Measurements from ENCODE around the gene KRT20. TPM values are rescaled to one million over a fixed set of nuclear protein-coding genes. Genes with fewer than 3 reads are reported as not detected.

KRT20 gene
- total RNA-seq (2022), result 0.66 and 1.7 TPM in 2 replicates
- Bru-seq, nascent RNA, result percentile 29 among the genes with signal in this experiment
- percentile 31 among the genes with signal in this experiment for BruChase-seq, experiment 1, labeled RNA remaining after a 6-hour chase
- BruChase-seq, experiment 2, labeled RNA remaining after a 2-hour chase, result percentile 18 among the genes with signal in this experiment
- long read RNA-seq, transcript KRT20-201 (8 exons, 1,737 nt), result major isoform, 7 of 7 reads
- long read RNA-seq, partial matches to known transcripts, result 0 of 7 reads
- long read RNA-seq, other reads (novel, unspliced or antisense), result 0 of 7 reads

DNA sequence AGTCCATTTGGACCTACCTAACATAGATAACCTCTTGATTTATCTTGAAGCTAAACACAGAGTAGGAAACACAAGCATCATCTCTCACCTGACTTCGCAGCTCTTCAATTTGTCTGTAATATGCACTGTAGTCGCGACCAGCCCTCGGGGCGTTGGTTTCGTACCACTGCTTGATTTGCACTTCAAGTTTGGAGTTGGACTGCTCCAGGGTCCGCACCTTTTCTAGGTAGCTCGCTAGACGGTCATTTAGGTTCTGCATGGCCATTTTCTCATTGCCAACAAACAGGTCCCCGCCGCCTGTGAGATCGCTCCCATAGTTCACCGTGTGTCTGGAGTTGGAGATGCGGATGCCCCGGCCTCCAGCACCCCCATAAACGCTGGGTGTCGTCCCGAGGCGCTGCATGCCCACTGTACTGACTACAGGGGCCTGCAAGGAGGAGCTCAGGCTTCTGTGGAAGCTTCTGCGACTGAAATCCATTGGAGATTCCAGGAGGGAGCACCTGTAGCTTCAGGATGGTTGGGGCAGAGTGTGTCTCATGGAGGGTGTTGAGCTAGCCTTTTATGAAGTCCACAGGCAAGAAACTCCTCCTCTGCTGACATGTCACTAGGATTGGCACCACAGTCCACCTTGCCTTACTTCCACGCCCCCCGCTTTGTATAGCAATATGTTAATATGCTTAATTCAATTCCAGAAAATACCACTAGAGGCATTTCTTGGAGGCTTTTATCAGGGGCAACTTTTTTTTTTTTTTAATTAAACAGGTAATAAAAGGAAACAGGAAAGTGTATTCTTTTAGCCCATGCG lies at the start of gene KRT20:
TSS of gene KRT20 (minus strand) at position 535 of the 805 bp plus-strand sequence. CDS start at position 478, 57 bp downstream.
- Mint-ChIP-seq H3K4me1 (ENCODE audit: low read depth, unreplicated experiment) (peaks cover 24% of the 10 kb centered on the region), H3K36me3 (ENCODE audit: insufficient read depth, unreplicated experiment) (no peaks in the 10 kb centered on the region), H3K27ac (ENCODE audit: unreplicated experiment) (no peak within 1 kb of the TSS), H3K27me3 (ENCODE audit: unreplicated experiment) (no peaks in the 10 kb centered on the region), H3K9me3 (ENCODE audit: low read depth, unreplicated experiment) (no peaks in the 10 kb centered on the region), H3K4me3 (ENCODE audit: low read depth, unreplicated experiment) (no peak within 1 kb of the TSS)
- intact Hi-C loops (cut with micrococcal nuclease; ENCODE audit: unreplicated experiment), result no loop called here
- BruUV-seq (replicated peaks), result no TSS peak
- DNase-seq, result no peak
- TF ChIP-seq, protein P1, sequence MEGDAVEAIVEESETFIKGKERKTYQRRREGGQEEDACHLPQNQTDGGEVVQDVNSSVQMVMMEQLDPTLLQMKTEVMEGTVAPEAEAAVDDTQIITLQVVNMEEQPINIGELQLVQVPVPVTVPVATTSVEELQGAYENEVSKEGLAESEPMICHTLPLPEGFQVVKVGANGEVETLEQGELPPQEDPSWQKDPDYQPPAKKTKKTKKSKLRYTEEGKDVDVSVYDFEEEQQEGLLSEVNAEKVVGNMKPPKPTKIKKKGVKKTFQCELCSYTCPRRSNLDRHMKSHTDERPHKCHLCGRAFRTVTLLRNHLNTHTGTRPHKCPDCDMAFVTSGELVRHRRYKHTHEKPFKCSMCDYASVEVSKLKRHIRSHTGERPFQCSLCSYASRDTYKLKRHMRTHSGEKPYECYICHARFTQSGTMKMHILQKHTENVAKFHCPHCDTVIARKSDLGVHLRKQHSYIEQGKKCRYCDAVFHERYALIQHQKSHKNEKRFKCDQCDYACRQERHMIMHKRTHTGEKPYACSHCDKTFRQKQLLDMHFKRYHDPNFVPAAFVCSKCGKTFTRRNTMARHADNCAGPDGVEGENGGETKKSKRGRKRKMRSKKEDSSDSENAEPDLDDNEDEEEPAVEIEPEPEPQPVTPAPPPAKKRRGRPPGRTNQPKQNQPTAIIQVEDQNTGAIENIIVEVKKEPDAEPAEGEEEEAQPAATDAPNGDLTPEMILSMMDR (IDR thresholded peaks at IDR 0.05; ENCODE audit: unreplicated experiment), result peak; percentile 53
- CTCF ChIA-PET, result interaction anchor here (0.5 to 1.4 kb wide), 7 partner anchors 10 to 585 kb away, joined by 3 to 5 read pairs (median 3); no protein-coding TSS in a partner anchor

DNA sequence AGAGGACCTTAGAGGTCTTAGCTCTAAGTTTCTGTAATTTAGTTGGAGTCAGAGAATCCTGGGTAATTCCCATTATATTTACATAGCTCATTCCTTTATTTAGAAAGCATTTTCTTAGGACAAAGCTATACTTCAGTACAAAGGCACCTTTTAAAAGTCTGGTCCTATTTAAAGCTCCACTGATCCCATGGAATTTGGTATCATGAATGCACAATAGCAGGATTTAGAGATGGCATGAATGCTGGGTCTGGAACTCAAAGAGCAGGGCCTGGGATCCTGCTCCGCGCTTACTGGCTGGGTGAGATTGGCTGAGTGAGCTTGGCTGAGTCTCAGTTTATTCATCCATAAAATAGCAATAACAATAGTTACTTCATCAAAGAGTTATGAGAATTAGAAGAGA lies 47.6 kb upstream of the KRT20 start:
- peaks cover 45% of the 10 kb centered on the region for H3K4me1 Mint-ChIP-seq (ENCODE audit: low read depth, unreplicated experiment)
- peak overlapping the region; percentile 71 for H3K4me3 Mint-ChIP-seq (ENCODE audit: low read depth, unreplicated experiment)
- peak overlapping the region; percentile 96 for H3K27ac Mint-ChIP-seq (ENCODE audit: unreplicated experiment)
- CTCF ChIA-PET, result interaction anchor here (0.6 to 6.1 kb wide), 20 partner anchors 10 to 808 kb away, joined by 3 to 33 read pairs (median 5); no protein-coding TSS in a partner anchor
- TF ChIP-seq, protein P1 (IDR thresholded peaks at IDR 0.05; ENCODE audit: unreplicated experiment), result no peak
- no peaks in the 10 kb centered on the region for H3K9me3 Mint-ChIP-seq (ENCODE audit: low read depth, unreplicated experiment)
- H3K36me3 Mint-ChIP-seq (ENCODE audit: insufficient read depth, unreplicated experiment), result peaks cover 100% of the 10 kb centered on the region
- no TSS peak for BruUV-seq (replicated peaks)
- no peaks in the 10 kb centered on the region for H3K27me3 Mint-ChIP-seq (ENCODE audit: unreplicated experiment)
- no peak for DNase-seq
- intact Hi-C loops (cut with micrococcal nuclease; ENCODE audit: unreplicated experiment), result loop anchor here (10.0 kb wide), 1 partner anchor 592 kb away; the partner anchor contains the start of gene KRT19

DNA sequence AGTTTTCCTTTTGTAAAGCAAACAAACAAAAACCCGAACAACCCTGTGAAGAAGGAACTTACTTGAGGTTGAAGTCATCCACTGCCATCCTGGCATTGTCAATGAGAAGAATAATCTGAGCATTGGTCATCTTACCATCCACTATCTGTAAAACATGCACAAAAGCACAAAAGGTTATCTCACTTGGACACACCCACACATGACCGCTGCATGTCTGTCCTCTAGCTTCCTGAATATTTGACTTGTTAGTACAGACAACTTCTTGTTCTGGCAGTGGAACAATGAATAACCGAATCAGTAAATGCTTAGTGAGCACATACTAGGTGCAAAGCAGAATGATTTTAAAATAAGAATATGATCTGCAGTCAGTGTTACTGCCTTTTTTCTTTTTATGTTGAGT lies 46.3 kb upstream of the KRT20 start:
- peaks cover 100% of the 10 kb centered on the region for H3K36me3 Mint-ChIP-seq (ENCODE audit: insufficient read depth, unreplicated experiment)
- TF ChIP-seq, protein P1 (IDR thresholded peaks at IDR 0.05; ENCODE audit: unreplicated experiment), result no peak
- no peaks in the 10 kb centered on the region for H3K27me3 Mint-ChIP-seq (ENCODE audit: unreplicated experiment)
- peaks cover 44% of the 10 kb centered on the region for H3K4me1 Mint-ChIP-seq (ENCODE audit: low read depth, unreplicated experiment)
- H3K4me3 Mint-ChIP-seq (ENCODE audit: low read depth, unreplicated experiment), result peak overlapping the region; percentile 71
- H3K27ac Mint-ChIP-seq (ENCODE audit: unreplicated experiment), result peak overlapping the region; percentile 96
- CTCF ChIA-PET, result interaction anchor here (0.6 to 2.3 kb wide), 7 partner anchors 9 to 141 kb away, joined by 4 to 12 read pairs (median 5); partner anchors contain the start of gene KRTAP1-1
- intact Hi-C loops (cut with micrococcal nuclease; ENCODE audit: unreplicated experiment), result loop anchor here (10.0 kb wide), 1 partner anchor 593 kb away; the partner anchor contains the start of gene KRT19
- DNase-seq, result no peak
- no peaks in the 10 kb centered on the region for H3K9me3 Mint-ChIP-seq (ENCODE audit: low read depth, unreplicated experiment)
- no TSS peak for BruUV-seq (replicated peaks)

GRCh38 chr17:40926341-40926740 lies 41.3 kb upstream of the KRT20 start:
- peaks cover 61% of the 10 kb centered on the region for H3K4me1 Mint-ChIP-seq (ENCODE audit: low read depth, unreplicated experiment)
- H3K27ac Mint-ChIP-seq (ENCODE audit: unreplicated experiment), result peak overlapping the region; percentile 54
- DNase-seq, result no peak
- TF ChIP-seq, protein P1 (IDR thresholded peaks at IDR 0.05; ENCODE audit: unreplicated experiment), result no peak
- CTCF ChIA-PET, result no interaction called here
- no TSS peak for BruUV-seq (replicated peaks)
- H3K4me3 Mint-ChIP-seq (ENCODE audit: low read depth, unreplicated experiment), result peak overlapping the region; percentile 0
- intact Hi-C loops (cut with micrococcal nuclease; ENCODE audit: unreplicated experiment), result no loop called here
- H3K36me3 Mint-ChIP-seq (ENCODE audit: insufficient read depth, unreplicated experiment), result peaks cover 100% of the 10 kb centered on the region
- no peaks in the 10 kb centered on the region for H3K27me3 Mint-ChIP-seq (ENCODE audit: unreplicated experiment)
- no peaks in the 10 kb centered on the region for H3K9me3 Mint-ChIP-seq (ENCODE audit: low read depth, unreplicated experiment)
